Measurements from ENCODE around the gene HOXA5. TPM values are rescaled to one million over a fixed set of nuclear protein-coding genes. Genes with fewer than 3 reads are reported as not detected.
A peak's percentile ranks its signal among the peaks of the same experiment; 100 is the strongest.

The HOXA5 gene
- 3.2 and 4.3 TPM in 2 replicates for total RNA-seq
- long read RNA-seq, result 0 reads

DNA sequence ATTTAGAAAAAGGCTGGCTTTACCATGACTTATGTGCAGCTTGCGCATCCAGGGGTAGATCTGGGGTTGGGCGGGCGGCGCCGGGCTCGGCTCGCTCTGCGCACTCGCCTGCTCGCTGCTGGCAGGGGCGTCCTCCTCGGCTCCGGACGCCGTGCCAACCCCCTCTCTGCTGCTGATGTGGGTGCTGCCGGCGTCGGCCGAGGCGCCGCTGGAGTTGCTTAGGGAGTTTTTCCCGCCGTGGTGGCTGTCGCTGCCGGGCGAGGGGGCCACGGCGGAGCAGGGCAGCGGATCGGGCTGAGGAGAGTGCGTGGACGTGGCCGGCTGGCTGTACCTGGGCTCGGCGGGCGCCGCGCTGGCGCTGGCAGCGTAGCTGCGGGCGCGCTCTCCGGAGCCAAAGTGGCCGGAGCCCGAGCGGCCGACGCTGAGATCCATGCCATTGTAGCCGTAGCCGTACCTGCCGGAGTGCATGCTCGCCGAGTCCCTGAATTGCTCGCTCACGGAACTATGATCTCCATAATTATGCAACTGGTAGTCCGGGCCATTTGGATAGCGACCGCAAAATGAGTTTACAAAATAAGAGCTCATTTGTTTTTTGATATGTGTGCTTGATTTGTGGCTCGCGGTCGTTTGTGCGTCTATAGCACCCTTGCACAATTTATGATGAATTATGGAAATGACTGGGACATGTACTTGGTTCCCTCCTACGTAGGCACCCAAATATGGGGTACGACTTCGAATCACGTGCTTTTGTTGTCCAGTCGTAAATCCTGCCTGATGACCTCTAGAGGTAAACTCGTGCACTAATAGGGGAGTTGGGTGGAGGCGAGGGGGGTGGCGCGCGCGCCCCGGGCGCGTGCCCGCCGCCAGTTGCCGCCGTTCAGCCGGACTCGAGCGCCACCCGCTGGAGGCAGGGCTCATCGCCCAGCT is at the start of gene HOXA5:
TSS of gene HOXA5 (minus strand) at position 659 of the 927 bp plus-strand sequence. CDS start at position 585, 74 bp downstream.
- peak within 1 kb of the TSS; percentile 92 for H3K4me3 Mint-ChIP-seq
- TF ChIP-seq, protein P1, sequence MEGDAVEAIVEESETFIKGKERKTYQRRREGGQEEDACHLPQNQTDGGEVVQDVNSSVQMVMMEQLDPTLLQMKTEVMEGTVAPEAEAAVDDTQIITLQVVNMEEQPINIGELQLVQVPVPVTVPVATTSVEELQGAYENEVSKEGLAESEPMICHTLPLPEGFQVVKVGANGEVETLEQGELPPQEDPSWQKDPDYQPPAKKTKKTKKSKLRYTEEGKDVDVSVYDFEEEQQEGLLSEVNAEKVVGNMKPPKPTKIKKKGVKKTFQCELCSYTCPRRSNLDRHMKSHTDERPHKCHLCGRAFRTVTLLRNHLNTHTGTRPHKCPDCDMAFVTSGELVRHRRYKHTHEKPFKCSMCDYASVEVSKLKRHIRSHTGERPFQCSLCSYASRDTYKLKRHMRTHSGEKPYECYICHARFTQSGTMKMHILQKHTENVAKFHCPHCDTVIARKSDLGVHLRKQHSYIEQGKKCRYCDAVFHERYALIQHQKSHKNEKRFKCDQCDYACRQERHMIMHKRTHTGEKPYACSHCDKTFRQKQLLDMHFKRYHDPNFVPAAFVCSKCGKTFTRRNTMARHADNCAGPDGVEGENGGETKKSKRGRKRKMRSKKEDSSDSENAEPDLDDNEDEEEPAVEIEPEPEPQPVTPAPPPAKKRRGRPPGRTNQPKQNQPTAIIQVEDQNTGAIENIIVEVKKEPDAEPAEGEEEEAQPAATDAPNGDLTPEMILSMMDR (conservative IDR thresholded peaks at IDR 0.05), result peak; percentile 88
- peak within 1 kb of the TSS; percentile 13 for H3K27ac Mint-ChIP-seq (ENCODE audit: unreplicated experiment)
- DNase-seq (ENCODE audit: low read depth, low spot score), result peak; percentile 64
- H3K4me1 Mint-ChIP-seq, result peaks cover 35% of the 10 kb centered on the region
- peaks cover 3% of the 10 kb centered on the region for H3K36me3 Mint-ChIP-seq (ENCODE audit: low read depth)
- peaks cover 4% of the 10 kb centered on the region for H3K9me3 Mint-ChIP-seq
- H3K27me3 Mint-ChIP-seq (ENCODE audit: low read depth), result peaks cover 100% of the 10 kb centered on the region

DNA sequence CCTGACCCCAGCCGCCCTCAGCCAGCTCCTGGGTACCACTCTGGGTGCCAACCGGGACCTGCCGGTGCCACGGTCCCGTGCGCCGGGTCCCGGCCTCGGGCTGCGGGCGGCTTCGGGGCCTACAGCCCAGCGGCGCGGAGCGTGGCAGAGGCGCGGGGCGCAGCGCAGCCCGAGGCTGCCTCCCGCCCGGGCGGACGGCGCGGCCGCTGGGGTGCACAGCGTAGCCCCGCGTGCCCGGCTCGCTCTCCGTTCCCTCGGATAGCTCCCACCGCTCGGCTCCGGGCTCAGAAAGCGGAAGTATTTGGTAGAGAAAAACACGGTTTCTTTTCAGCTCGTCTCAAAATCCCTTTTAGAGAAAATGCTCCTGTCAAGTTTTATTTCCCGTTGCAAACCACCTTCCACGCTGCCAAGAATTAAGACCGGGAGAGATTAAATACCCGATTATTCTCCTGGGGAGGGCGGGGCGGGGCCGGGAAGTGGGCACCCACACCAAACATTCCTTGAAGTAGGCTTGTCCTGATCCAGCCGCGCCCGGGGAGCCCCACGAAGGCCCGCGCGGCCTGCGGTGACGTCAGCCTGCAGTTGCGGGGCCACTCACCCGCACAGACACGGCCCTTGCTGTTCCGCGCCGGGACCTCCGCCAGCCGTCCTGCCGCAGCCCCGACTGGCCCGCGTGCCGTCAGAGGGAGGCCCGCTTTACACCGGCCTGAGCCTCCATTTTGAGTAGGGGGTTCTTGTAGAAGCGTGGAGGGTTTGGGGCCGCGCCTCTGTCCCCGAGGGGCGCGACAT is 49.3 kb upstream of the HOXA5 start:
- Mint-ChIP-seq H3K27me3 (ENCODE audit: low read depth) (peaks cover 99% of the 10 kb centered on the region), H3K9me3 (no peaks in the 10 kb centered on the region), H3K36me3 (ENCODE audit: low read depth) (no peaks in the 10 kb centered on the region), H3K4me1 (peaks cover 5% of the 10 kb centered on the region), H3K27ac (ENCODE audit: unreplicated experiment) (no peak overlapping the region), H3K4me3 (no peak overlapping the region)
- DNase-seq (ENCODE audit: low read depth, low spot score), result no peak
- TF ChIP-seq, protein P1 (conservative IDR thresholded peaks at IDR 0.05), result no peak

GRCh38 chr7:27191833-27192545 is 48.5 kb upstream of the HOXA5 start:
- Mint-ChIP-seq H3K27ac (ENCODE audit: unreplicated experiment) (no peak overlapping the region), H3K4me3 (no peak overlapping the region), H3K36me3 (ENCODE audit: low read depth) (no peaks in the 10 kb centered on the region), H3K27me3 (ENCODE audit: low read depth) (peaks cover 99% of the 10 kb centered on the region), H3K4me1 (peaks cover 5% of the 10 kb centered on the region), H3K9me3 (no peaks in the 10 kb centered on the region)
- no peak for DNase-seq (ENCODE audit: low read depth, low spot score)
- TF ChIP-seq, protein P1 (conservative IDR thresholded peaks at IDR 0.05), result no peak

GRCh38 chr7:27191161-27191731 is 47.8 kb upstream of the HOXA5 start:
- peaks cover 5% of the 10 kb centered on the region for H3K4me1 Mint-ChIP-seq
- no peak for DNase-seq (ENCODE audit: low read depth, low spot score)
- no peak overlapping the region for H3K27ac Mint-ChIP-seq (ENCODE audit: unreplicated experiment)
- no peaks in the 10 kb centered on the region for H3K9me3 Mint-ChIP-seq
- peaks cover 99% of the 10 kb centered on the region for H3K27me3 Mint-ChIP-seq (ENCODE audit: low read depth)
- H3K4me3 Mint-ChIP-seq, result no peak overlapping the region
- no peaks in the 10 kb centered on the region for H3K36me3 Mint-ChIP-seq (ENCODE audit: low read depth)
- TF ChIP-seq, protein P1 (conservative IDR thresholded peaks at IDR 0.05), result no peak
